ENCODE data around the gene FABP2. TPM values are rescaled to one million over a fixed set of nuclear protein-coding genes. Genes with fewer than 3 reads are reported as not detected.
A peak's percentile ranks its signal among the peaks of the same experiment; 100 is the strongest.

Gene FABP2
- polyA plus RNA-seq, 6 donors from 2014 or later: not detected

- Mint-ChIP-seq H3K9me3 (peaks cover 0 to 3% (median 0%) of the 10 kb centered on the region in 7 donors), H3K4me1 (peaks cover 0 to 2% (median 0%) of the 10 kb centered on the region in 3 donors), H3K27me3 (no peaks in the 10 kb centered on the region), H3K36me3 (peaks cover 0 to 27% of the 10 kb centered on the region in 2 donors), H3K4me3 (no peak overlapping the region), H3K27ac (peak overlapping the region in 1 of 6 donors; percentile 9)
- ATAC-seq (ENCODE audit: low read depth in 2 of 2) (no peak), DNase-seq (no peak)
Observed at GRCh38 chr4:119271361-119272085, 50.4 kb downstream of the FABP2 start.

GRCh38 chr4:119268466-119268865 is 53.5 kb downstream of the FABP2 start:
- H3K9me3 Mint-ChIP-seq: peaks cover 0 to 3% (median 0%) of the 10 kb centered on the region in 7 donors
- peaks cover 0 to 2% (median 0%) of the 10 kb centered on the region in 3 donors for H3K4me1 Mint-ChIP-seq
- no peaks in the 10 kb centered on the region for H3K27me3 Mint-ChIP-seq
- DNase-seq (no peak), ATAC-seq (ENCODE audit: low read depth in 2 of 2) (no peak)
- H3K36me3 Mint-ChIP-seq: peaks cover 0 to 33% of the 10 kb centered on the region in 2 donors
- no peak overlapping the region for H3K4me3 Mint-ChIP-seq
- no peak overlapping the region for H3K27ac Mint-ChIP-seq

Other genes with a start within 250 kb of the FABP2 start
- not detected for gene MYOZ2, start 186.3 kb downstream of the FABP2 start, polyA plus RNA-seq (ENCODE audit: low read depth in 6 of 6)
- 10 to 100 TPM in 2 of 6 donors, 1 to 10 TPM in 3, under 1 TPM in 1; 1.00 to 19.4 (median 7.0) TPM for gene USP53, start 109.4 kb downstream of the FABP2 start, polyA plus RNA-seq (ENCODE audit: low read depth in 6 of 6)

Data from naive B cell (primary cell).